HepG2 (cell line): Measurements from ENCODE around the gene FOXA1. TPM values are rescaled to one million over a fixed set of nuclear protein-coding genes. Genes with fewer than 3 reads are reported as not detected.

Source experiments
- HES4 ChIP-seq: sonication (generic); formaldehyde crosslinking; IDR thresholded peaks from 2 replicates; pipeline ENCODE4 v1.9.0; 2021; ENCODE audit warnings: mild to moderate bottlenecking, missing genetic modification reagents, borderline replicate concordance
- HNRNPH1 ChIP-seq: fragments of 200-400 bp; formaldehyde crosslinking; optimal IDR thresholded peaks from 2 replicates; pipeline ENCODE3; 2017; ENCODE audit warnings: mild to moderate bottlenecking, low read depth, low read length
- KDM1A ChIP-seq: IDR thresholded peaks from 2 replicates; pipeline ENCODE4 v1.6.1; 2016; ENCODE audit warnings: missing compliant biosample characterization
- MIER3 ChIP-seq: IDR thresholded peaks from 2 replicates; pipeline ENCODE4 v1.6.1; 2016; ENCODE audit warnings: missing compliant biosample characterization, borderline replicate concordance
- NPAS2 ChIP-seq: sonication (generic); formaldehyde crosslinking; IDR thresholded peaks from 2 replicates; pipeline ENCODE4 v1.8.0; 2022; ENCODE audit warnings: mild to moderate bottlenecking, missing genetic modification reagents, borderline replicate concordance
- SP5 ChIP-seq: IDR thresholded peaks from 2 replicates; pipeline ENCODE4 v1.6.1; 2016; ENCODE audit warnings: low read depth, borderline replicate concordance
- SPEN ChIP-seq: sonication (generic); formaldehyde crosslinking; IDR thresholded peaks from 2 replicates; pipeline ENCODE4 v1.5.1; 2020; ENCODE audit warnings: low read depth, mild to moderate bottlenecking, missing genetic modification reagents
- SRSF9 ChIP-seq: fragments of 200-400 bp; formaldehyde crosslinking; IDR thresholded peaks from 2 replicates; pipeline ENCODE4 v1.6.1; 2018; ENCODE audit warnings: borderline replicate concordance, mild to moderate bottlenecking, low read depth, low read length; ENCODE audit not compliant: insufficient read depth, poor library complexity, severe bottlenecking
- TCF7L2 ChIP-seq: IDR thresholded peaks from 2 replicates; pipeline ENCODE4 v1.6.1; 2011; ENCODE audit warnings: mild to moderate bottlenecking, low read depth, low read length, moderate library complexity
- TEAD2 ChIP-seq: sonication (generic); formaldehyde crosslinking; IDR thresholded peaks from 2 replicates; pipeline ENCODE4 v1.9.0; 2021; ENCODE audit warnings: missing genetic modification reagents
- THYN1 ChIP-seq: sonication (generic); formaldehyde crosslinking; IDR thresholded peaks from 2 replicates; pipeline ENCODE4 v1.8.1; 2023; ENCODE audit warnings: low read depth, mild to moderate bottlenecking, moderate library complexity, missing genetic modification reagents, borderline replicate concordance
- ZFP1 ChIP-seq: IDR thresholded peaks from 2 replicates; pipeline ENCODE4 v1.6.1; 2016
- ZFYVE20 ChIP-seq: sonication (generic); formaldehyde crosslinking; IDR thresholded peaks from 2 replicates; pipeline ENCODE4 v1.8.0; 2023; ENCODE audit warnings: low read depth, mild to moderate bottlenecking, moderate library complexity, missing genetic modification reagents, borderline replicate concordance
- ZMYM4 ChIP-seq: sonication (generic); formaldehyde crosslinking; IDR thresholded peaks from 2 replicates; pipeline ENCODE4 v1.8.1; 2023; ENCODE audit warnings: mild to moderate bottlenecking, missing genetic modification reagents
- ZNF124 ChIP-seq: sonication (generic); formaldehyde crosslinking; IDR thresholded peaks from 2 replicates; pipeline ENCODE4 v1.4.0; 2020; ENCODE audit warnings: missing genetic modification reagents
- ZNF235 ChIP-seq: sonication (generic); formaldehyde crosslinking; IDR thresholded peaks from 2 replicates; pipeline ENCODE4 v1.8.1; 2023; ENCODE audit warnings: mild to moderate bottlenecking, missing genetic modification reagents, borderline replicate concordance
- ZNF30 ChIP-seq: sonication (generic); formaldehyde crosslinking; IDR thresholded peaks from 2 replicates; pipeline ENCODE4 v1.5.0; 2020; ENCODE audit warnings: mild to moderate bottlenecking, missing genetic modification reagents
- ZNF484 ChIP-seq: sonication (generic); formaldehyde crosslinking; IDR thresholded peaks from 2 replicates; pipeline ENCODE4 v1.5.1; 2020; ENCODE audit warnings: mild to moderate bottlenecking, low read depth, missing genetic modification reagents, borderline replicate concordance
- ZNF564 ChIP-seq: sonication (generic); formaldehyde crosslinking; IDR thresholded peaks from 2 replicates; pipeline ENCODE4 v1.8.1; 2023; ENCODE audit warnings: mild to moderate bottlenecking, missing genetic modification reagents
- ZNF605 ChIP-seq: sonication (generic); formaldehyde crosslinking; IDR thresholded peaks from 2 replicates; pipeline ENCODE4 v1.8.0; 2022; ENCODE audit warnings: mild to moderate bottlenecking, missing genetic modification reagents
- polyA plus RNA-seq, 8 experiments: library from polyadenylated mRNA; depleted of rRNA in 3 of 8; stranded (reverse) in 7 of 8; unstranded in 1 of 8; fragments of >200 nt; fragmentation: Illumina TruSeq in 4 of 8; extraction: Trizol in 4 of 8; gene quantifications; 2 replicates each; pipeline versions ENCODE4 v1.2.1 to v1.2.3, GENCODE V29; 2011 to 2016; ENCODE audit warnings: low read depth in 4 of 8, missing spikeins in 1 of 8, mixed read lengths in 1 of 8; ENCODE audit not compliant: insufficient read depth in 1 of 8
- total RNA-seq, 5 experiments: library from RNA; depleted of rRNA; stranded (reverse); fragments of >200 nt; fragmentation: Illumina TruSeq; extraction: Trizol; gene quantifications; 2 replicates each; pipeline ENCODE4 v1.2.3, GENCODE V29; 2016; ENCODE audit warnings: low read depth in 1 of 5
- TF ChIP-seq, protein P1 (sequence below): sonication (generic); formaldehyde crosslinking; IDR thresholded peaks from 2 replicates; pipeline ENCODE4 v1.5.0; 2020; ENCODE audit warnings: mild to moderate bottlenecking, missing genetic modification reagents
- TF ChIP-seq, protein P2 (sequence below): sonication (generic); formaldehyde crosslinking; conservative IDR thresholded peaks from 2 replicates; pipeline ENCODE4 v1.8.1; 2023; ENCODE audit warnings: missing genetic modification reagents
- TF ChIP-seq, protein P3 (sequence below): sonication (generic); formaldehyde crosslinking; IDR thresholded peaks from 2 replicates; pipeline ENCODE4 v1.4.0; 2020; ENCODE audit warnings: mild to moderate bottlenecking, missing genetic modification reagents

Gene FOXA1
- total and polyA plus RNA-seq, 2 of the 13 experiments (the other 11 are each of a cell fraction or from before 2014, with no cell fraction given) = 43.4 to 58.6 TPM

DNA sequence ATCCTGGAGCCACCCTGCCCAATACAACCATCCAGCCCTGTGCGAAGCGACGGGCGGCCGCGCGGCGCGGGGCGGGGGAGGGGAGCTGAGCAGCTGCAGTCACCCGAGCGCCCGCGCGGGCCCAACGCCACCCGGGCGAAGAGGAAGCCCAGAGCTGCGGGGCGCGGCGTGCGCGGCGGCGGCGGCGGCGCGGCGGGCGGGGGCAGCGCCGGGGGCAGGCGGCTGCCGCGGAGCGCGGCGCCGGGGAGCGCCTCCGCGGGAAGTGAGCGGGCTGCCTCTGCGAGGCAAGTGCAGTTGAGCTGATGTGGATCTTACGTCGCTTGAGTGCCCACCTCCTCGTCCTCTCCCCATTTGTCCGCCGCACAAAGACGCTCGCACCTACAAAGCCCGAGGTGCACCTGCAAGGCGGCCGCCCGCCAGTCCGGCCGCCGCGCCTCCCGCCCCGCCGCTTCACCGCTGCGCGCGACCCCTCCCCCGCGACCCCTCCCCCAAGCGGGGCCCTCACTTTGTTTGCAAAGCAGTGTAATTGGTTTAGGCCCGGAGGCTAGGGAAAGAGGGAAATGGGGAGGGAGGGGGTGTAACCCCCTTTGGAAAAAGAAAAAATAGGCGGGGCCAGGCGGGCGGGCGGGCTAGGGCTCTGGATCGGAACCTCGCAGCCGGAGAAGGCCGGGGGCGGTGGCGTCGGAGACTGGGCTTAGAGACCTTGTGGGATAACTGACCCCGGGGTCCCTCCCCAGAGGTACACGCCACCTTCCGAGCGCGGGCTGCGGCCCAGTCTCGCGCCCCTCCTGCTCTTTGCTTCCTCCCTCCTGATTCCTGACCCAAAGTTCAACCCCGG lies at the start of gene FOXA1, which contains the start of gene TTC6 (continued):
- TF ChIP-seq, protein P1, sequence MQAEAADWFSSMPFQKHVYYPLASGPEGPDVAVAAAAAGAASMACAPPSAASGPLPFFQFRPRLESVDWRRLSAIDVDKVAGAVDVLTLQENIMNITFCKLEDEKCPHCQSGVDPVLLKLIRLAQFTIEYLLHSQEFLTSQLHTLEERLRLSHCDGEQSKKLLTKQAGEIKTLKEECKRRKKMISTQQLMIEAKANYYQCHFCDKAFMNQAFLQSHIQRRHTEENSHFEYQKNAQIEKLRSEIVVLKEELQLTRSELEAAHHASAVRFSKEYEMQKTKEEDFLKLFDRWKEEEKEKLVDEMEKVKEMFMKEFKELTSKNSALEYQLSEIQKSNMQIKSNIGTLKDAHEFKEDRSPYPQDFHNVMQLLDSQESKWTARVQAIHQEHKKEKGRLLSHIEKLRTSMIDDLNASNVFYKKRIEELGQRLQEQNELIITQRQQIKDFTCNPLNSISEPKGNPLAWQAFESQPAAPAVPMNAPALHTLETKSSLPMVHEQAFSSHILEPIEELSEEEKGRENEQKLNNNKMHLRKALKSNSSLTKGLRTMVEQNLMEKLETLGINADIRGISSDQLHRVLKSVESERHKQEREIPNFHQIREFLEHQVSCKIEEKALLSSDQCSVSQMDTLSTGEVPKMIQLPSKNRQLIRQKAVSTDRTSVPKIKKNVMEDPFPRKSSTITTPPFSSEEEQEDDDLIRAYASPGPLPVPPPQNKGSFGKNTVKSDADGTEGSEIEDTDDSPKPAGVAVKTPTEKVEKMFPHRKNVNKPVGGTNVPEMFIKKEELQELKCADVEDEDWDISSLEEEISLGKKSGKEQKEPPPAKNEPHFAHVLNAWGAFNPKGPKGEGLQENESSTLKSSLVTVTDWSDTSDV (CRISPR knock-in tag) = no peak
- TF ChIP-seq ZNF564 (CRISPR knock-in tag) (no peak; the same call in 1 of the 2 replicates), ZNF30 (CRISPR knock-in tag) (no peak), ZNF605 (peak; percentile 87), ZNF484 (CRISPR knock-in tag) (0 out of 2 replicates have a peak, but pooled peaks have one; percentile 58), SRSF9 (no peak), HES4 (peak; percentile 82), HNRNPH1 (peak; percentile 74), ZMYM4 (CRISPR knock-in tag) (peak; percentile 89), TCF7L2 (no peak), TEAD2 (CRISPR knock-in tag) (no peak; the same call in 1 of the 2 replicates), KDM1A (CRISPR knock-in tag) (peak; percentile 72; the same call in 1 of the 2 replicates), NPAS2 (CRISPR knock-in tag) (no peak), ZNF124 (CRISPR knock-in tag) (peak; percentile 77; the same call in 1 of the 2 replicates), MIER3 (CRISPR knock-in tag) (0 out of 2 replicates have a peak, but pooled peaks have one; percentile 11), SP5 (peak; percentile 69), ZNF235 (no peak; the same call in 1 of the 2 replicates), SPEN (CRISPR knock-in tag) (peak; percentile 80), THYN1 (CRISPR knock-in tag) (peak; percentile 24; the same call in 1 of the 2 replicates), ZFP1 (no peak), ZFYVE20 (CRISPR knock-in tag) (no peak; the same call in 1 of the 2 replicates)
- TF ChIP-seq, protein P2, sequence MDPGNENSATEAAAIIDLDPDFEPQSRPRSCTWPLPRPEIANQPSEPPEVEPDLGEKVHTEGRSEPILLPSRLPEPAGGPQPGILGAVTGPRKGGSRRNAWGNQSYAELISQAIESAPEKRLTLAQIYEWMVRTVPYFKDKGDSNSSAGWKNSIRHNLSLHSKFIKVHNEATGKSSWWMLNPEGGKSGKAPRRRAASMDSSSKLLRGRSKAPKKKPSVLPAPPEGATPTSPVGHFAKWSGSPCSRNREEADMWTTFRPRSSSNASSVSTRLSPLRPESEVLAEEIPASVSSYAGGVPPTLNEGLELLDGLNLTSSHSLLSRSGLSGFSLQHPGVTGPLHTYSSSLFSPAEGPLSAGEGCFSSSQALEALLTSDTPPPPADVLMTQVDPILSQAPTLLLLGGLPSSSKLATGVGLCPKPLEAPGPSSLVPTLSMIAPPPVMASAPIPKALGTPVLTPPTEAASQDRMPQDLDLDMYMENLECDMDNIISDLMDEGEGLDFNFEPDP (CRISPR knock-in tag) = peak; percentile 95; the same call in 1 of the 2 replicates
- TF ChIP-seq, protein P3, sequence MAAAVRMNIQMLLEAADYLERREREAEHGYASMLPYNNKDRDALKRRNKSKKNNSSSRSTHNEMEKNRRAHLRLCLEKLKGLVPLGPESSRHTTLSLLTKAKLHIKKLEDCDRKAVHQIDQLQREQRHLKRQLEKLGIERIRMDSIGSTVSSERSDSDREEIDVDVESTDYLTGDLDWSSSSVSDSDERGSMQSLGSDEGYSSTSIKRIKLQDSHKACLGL (CRISPR knock-in tag) = no peak
